GM18517 (cell line): ENCODE measurements around the gene HOXD13.

Experiments
- ATAC-seq: cut with Tn5 transposase; IDR thresholded peaks from one replicate; pipeline ENCODE4 v1.9.1; 2021; ENCODE audit warnings: mild to moderate bottlenecking, moderate library complexity; ENCODE audit not compliant: unreplicated experiment

HOXD13 gene

GRCh38 chr2:176080540-176081375, 11.8 kb upstream of the HOXD13 start:
- ATAC-seq: no peak

DNA sequence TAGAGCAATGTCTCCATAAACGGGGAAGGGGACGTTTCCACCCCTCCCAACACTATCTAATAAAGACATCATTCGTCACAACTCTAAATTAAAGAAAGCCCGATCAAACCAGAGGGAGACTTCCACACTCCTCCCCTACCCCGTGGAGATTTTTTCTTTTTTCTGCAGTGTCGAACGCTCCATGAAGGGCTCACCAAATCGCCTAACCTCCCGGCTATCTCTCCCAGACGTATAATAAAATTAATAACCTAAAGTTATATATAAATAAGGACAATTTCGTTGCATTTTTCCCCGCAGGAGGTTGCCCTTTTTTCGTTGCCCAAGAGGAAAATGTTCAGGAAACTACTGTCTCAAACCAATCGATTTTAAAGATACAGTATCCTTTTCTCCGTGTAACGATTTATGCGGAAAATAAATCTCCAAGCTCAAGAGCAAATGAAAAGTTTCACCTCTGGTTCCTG, 11.1 kb upstream of the HOXD13 start:
- ATAC-seq: no peak

DNA sequence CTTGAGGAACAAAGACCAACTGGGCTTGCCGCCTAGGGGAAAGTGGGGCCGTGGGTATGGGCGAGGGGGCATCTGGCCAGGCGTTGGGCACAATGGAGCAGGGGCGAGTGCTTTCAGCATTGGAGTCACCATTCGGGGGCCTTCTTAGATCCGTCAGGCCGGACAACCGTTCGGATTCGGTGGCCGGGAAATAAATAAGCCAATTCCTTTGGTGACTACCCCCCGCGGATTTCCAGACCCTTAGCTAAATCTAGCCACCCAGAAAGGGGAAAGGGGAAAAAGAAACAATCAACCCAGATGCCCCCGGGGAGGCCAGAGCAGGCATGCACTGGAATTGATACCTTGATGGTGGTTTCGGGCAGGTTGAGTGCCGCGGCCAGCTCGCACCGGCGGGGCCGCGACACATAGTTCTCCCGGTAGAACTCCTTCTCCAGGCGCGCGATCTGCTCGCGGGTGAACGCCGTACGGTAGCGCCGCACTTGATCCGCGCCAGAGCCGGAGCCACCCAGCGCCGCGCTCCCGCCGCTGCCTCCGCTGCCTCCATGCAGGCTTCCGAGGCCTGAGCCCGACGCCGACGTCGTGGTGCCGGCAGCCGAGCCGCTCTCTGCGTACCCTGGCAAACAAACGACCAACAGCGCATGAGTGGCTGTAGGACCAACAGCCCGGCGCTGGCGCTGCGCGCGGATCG, 10.5 kb upstream of the HOXD13 start:
- no peak for ATAC-seq

DNA sequence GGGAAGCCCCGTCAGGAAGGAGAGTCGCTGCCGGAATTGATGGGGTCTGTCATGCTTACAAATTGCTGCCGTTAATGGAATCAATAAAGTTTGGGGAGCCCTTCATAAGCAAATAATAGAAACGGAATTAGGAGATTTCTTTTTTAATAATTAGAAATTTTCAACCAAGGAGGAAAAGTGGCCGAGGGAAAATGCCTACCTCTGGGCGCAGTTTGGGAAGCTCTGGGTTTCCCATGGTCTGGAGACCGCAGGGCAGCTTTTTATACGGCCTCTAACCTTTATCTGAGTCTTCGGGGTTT, 10.0 kb upstream of the HOXD13 start:
- ATAC-seq: no peak

- no peak for ATAC-seq
These were observed 9.4 kb upstream of the HOXD13 start for GRCh38 chr2:176082824-176083751.

GRCh38 chr2:176083796-176084261, 8.7 kb upstream of the HOXD13 start, which contains the start of gene EVX2:
EVX2 (minus strand) TSS chr2:176083962; CDS start chr2:176083776, 186 bp downstream.
- no peak for ATAC-seq

DNA sequence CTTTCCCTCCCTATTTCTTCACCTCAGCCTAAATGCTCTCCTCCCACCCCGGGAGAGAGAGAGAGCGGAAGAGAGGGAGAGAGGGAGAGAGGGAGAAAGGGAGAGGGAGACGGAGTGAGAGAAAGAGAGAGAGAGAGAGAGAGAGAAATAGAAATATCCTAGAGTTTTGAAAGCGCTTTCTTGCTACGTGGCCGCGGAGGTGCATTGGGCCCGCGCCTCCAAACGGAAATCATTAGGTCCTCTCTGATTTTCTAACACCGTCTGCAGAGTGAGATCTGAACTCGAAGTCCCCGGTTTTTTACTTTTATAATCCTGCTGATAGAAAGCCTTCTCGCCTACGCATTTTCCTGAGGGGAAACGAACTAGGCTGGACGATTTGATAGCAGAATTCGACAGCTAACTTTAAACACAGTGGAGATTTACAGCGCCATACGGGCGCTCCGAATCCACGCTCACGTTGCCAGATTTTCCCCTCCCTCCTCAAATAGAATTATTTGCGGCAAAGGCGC, 7.9 kb upstream of the HOXD13 start:
- no peak for ATAC-seq

DNA sequence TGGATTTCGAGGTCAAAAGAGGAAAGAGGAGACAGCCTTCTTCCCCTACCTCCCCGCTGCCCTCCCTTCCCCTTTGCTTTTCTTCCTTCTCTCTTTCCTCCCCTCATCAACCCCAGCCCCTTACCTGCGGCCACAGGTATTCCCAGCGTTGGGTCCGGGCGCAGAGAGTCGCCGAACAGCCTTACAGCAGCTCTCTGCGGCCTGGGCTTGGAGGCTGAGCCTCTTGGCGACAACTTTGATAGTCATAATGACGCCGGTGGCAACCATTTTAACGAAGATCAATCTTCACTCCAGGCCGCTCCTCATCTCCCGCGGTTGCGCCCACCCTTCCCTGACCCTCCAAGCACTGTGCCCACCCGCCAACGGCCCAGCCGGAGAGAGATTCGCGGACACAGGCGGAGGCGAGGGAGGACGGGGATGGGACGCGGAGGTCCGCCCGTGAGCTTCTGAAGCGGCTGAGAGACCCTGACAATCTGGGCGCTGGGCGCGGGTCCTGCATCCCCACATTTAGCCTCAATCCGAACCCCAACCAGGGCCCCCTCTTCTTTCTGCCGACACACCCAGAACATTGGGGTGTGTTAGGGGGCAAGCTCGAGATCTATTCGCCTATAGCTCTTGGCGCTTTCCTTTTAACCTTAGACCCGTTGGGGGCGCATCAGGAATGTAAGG, 7.3 kb upstream of the HOXD13 start:
- no peak for ATAC-seq

- no peak for ATAC-seq
These were observed 6.4 kb upstream of the HOXD13 start for GRCh38 chr2:176085861-176086771.

DNA sequence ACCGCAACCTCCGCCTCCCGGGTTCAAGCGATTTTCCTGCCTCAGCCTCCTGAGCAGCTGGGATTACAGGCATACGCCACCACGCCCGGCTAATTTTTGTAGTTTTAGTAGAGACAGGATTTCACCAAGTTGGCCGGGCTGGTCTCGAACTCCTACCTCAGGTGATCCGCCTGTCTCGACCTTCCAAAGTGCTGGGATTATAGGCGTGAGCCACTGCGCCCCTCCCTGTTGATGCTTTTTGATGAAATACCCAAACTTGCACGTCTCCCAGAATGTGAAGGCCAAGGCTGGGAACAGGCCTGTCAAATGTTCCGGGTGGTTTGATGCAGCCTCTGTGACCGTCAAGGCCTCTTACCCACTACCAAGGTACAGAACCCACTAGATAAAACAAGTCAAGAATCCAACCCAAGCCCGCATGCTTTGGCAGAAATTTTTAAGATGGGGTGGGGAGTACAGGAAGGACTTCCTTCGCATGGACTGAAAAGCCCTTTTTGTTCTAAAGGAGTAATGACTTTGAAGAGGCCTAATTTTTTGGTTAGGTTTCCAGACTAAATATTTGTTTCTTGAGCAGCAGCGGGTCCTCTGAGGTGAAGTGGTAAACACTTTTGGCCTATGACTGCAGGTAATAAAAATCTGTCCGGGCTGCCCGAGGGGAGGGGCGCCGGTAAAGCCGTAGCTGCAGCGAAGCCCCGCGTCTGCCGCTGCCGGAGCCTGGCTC, 5.0 kb upstream of the HOXD13 start:
- ATAC-seq: no peak

DNA sequence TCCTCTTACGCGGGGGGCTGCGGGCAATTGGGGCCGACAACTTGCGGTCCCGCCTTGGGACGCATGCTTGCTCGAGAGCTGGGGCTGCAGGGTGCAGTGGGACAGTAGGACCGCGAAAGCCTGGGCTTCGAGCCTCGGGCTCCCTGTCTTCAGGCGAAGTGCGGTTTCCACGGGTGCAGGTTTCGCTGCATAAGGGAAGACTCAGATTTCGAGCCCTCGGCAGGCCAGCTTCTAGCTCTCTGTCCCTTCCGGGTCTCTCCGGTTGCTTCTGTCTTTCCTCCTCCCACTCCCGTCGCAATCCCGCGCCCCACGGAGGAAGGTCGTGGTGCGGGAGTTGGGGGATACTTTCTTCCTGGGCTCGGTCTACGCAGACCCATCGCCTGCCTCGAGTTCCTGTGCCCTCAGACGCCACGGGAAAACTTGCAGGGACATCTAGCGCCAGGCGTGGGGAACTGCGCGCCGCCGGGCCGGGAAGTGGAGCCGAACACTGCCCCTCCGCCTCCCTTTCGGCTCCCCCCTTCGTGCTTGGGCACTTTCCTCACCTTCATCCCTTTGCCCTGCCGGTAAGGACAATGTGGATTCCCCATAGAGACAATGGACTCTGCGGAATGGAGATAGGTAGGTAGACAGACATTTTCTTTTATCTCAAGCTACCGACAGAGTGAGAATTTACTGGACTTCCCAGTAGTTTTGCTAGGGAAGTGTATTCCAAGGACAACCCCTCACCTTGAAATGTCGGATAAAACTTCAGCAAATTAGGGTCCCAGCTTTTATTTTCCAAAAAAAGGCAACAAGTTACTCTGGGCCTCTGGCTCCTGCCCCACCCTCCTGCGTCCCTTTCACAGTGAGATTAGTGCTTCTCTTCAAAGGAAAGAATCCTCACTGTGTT, 4.2 kb upstream of the HOXD13 start:
- no peak for ATAC-seq

GRCh38 chr2:176088937-176089842, 3.3 kb upstream of the HOXD13 start:
- no peak for ATAC-seq

GRCh38 chr2:176089843-176090395, 2.6 kb upstream of the HOXD13 start:
- ATAC-seq: no peak

DNA sequence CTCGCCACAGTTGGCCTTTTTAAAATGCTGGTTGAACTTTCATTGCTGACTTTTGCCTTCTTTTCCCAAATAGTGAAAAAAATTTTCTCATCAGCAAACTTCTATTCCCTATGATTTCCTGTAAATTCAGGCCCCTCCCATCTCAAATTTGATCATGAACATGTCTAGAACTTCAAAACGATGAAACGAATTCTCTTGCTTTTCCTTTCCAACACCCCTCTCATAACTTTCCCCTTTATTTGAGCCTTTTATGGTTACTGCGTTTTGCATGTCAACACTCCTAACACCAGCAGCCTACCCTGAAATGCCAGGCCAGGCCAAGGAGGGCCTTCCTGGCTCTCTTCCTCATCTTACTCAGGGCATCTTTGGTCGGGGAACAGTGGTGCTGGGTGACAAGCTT, 1.7 kb upstream of the HOXD13 start:
- no peak for ATAC-seq

DNA sequence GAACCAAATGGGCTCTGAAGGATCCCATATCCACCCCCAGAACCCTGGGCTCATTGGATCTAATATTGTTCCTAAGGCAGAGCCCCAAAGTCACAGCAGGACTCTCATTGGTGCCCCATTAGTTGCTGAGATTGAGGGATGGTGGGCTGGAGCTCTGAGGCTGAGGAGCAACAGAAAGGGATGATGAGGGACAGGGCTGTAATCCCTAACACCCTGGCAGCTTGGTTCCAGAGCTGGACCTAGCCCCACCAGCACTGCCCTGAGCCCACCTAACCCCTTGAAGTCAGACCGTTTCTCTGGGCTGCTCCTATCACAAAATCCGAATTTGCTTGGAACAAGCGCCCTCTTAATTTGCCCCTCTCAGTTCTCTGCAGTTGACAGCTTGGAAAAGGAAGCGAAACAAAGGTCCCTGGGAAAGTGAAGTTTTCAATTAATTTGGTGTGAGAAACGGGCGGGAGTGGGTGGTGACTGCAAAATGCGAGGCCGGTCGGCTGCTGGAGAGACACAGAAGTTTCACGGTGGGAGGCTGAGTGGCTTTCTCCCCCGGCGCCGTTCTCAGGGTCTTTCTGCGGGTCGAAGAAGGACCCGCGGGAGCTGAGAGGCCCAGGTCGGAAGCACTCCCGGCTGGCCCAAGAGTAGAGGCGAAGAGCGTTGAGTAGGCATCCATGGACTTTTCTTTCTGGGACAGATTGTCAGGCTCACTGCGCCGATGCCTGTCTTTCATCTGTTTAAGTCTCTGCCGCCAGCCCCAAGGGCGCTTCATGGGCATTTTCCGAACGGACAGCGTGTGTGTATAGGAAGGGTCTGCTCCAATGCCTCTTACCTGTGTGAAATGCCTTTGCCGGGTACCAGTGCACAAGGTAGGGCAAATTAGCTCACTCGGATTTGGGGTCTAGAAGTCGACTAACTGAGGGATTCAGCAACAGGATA, 927 bp upstream of the HOXD13 start:
- ATAC-seq: no peak
